Lower lobe of right lung (tissue), 2 donors: Measurements from ENCODE around the gene EIF4B. TPM values are rescaled to one million over a fixed set of nuclear protein-coding genes. Genes with fewer than 3 reads are reported as not detected.

Experiments
- ATAC-seq, 2 donors: fragments of 200-7000 bp; cut with Tn5 transposase; one replicate each; pipeline ENCODE4 v1.9.1; 2020 to 2022; ENCODE audit warnings: mild to moderate bottlenecking in 2 of 2, moderate library complexity in 2 of 2
- DNase-seq: peaks from one replicate; pipeline ENCODE4 v3.0.0-alpha.2; 2020
- H3K27ac ChIP-seq: fragments of 200-600 bp; one replicate; pipeline ENCODE4 v1.8.0; 2022
- H3K27me3 ChIP-seq: fragments of 200-600 bp; one replicate; pipeline ENCODE4 v1.8.0; 2022; ENCODE audit warnings: low read depth
- H3K36me3 ChIP-seq: fragments of 200-600 bp; one replicate; pipeline ENCODE4 v1.8.0; 2022; ENCODE audit warnings: mild to moderate bottlenecking
- H3K4me1 ChIP-seq: fragments of 200-600 bp; one replicate; pipeline ENCODE4 v1.8.0; 2022
- H3K4me3 ChIP-seq: fragments of 200-600 bp; one replicate; pipeline ENCODE4 v1.8.0; 2022; ENCODE audit warnings: mild to moderate bottlenecking
- H3K9me3 ChIP-seq: fragments of 200-600 bp; one replicate; pipeline ENCODE4 v1.8.0; 2022
- CTCF ChIP-seq: fragments of 200-600 bp; IDR thresholded peaks from one replicate; pipeline ENCODE4 v1.8.0; 2022; ENCODE audit warnings: antibody characterized with exemption, mild to moderate bottlenecking
- intact Hi-C: fragments of 100-400 bp; cut with DNase I; formaldehyde crosslinking; loops from one replicate; pipeline ENCODE4 v1.11.0; 2022
- microRNA-seq: library from miRNA; unstranded; fragments of <30 nt; microRNA quantifications from one replicate; pipeline ENCODE4 v1.2.0, GENCODE V29; 2020; ENCODE audit warnings: borderline number of aligned reads
- total RNA-seq: library from RNA; stranded (reverse); fragmentation: NEBNext Ultra II Directional; extraction: Animal tissue kit (Norgen Biotek cat#: 25700); gene quantifications from one replicate; pipeline ENCODE4 v1.2.1, GENCODE V29; 2021
- donor health status: DM: no; HTN: yes; CAD: no; lungs with severe emphysema.

Gene EIF4B
- total RNA-seq, 1 donor from 2014 or later, result 453 TPM

GRCh38 chr12:53086361-53086760 is 80.1 kb downstream of the EIF4B start:
- DNase-seq, result no peak
- intact Hi-C loops, result no loop called here
- TF ChIP-seq CTCF, result no peak
- H3K27ac ChIP-seq, result no peak overlapping the region
- no peak overlapping the region for H3K4me3 ChIP-seq
- no peaks in the 10 kb centered on the region for H3K27me3 ChIP-seq
- no peaks in the 10 kb centered on the region for H3K36me3 ChIP-seq
- no peaks in the 10 kb centered on the region for H3K4me1 ChIP-seq
- no peaks in the 10 kb centered on the region for H3K9me3 ChIP-seq
- ATAC-seq, result no peak

- no peak overlapping the region for H3K4me3 ChIP-seq
- intact Hi-C loops, result no loop called here
- no peak for TF ChIP-seq CTCF
- ATAC-seq (no peak), DNase-seq (no peak)
- H3K27me3 ChIP-seq, result no peaks in the 10 kb centered on the region
- no peaks in the 10 kb centered on the region for H3K9me3 ChIP-seq
- no peaks in the 10 kb centered on the region for H3K4me1 ChIP-seq
- H3K36me3 ChIP-seq, result no peaks in the 10 kb centered on the region
- no peak overlapping the region for H3K27ac ChIP-seq
Measured at GRCh38 chr12:53090105-53090504, 83.8 kb downstream of the EIF4B start.

- no peak overlapping the region for H3K27ac ChIP-seq
- DNase-seq (no peak), ATAC-seq (no peak)
- no peak overlapping the region for H3K4me3 ChIP-seq
- H3K36me3 ChIP-seq, result no peaks in the 10 kb centered on the region
- H3K27me3 ChIP-seq, result no peaks in the 10 kb centered on the region
- H3K4me1 ChIP-seq, result no peaks in the 10 kb centered on the region
- no peaks in the 10 kb centered on the region for H3K9me3 ChIP-seq
- no peak for TF ChIP-seq CTCF
- intact Hi-C loops, result no loop called here
Measured at GRCh38 chr12:53090554-53090953, 84.3 kb downstream of the EIF4B start.

- TF ChIP-seq CTCF, result no peak
Measured at GRCh38 chr12:53091756-53092155, 85.5 kb downstream of the EIF4B start.

More at GRCh38 chr12:53091756-53092155, 85.5 kb downstream of the EIF4B start:
- ATAC-seq (no peak), DNase-seq (no peak)
- Histone ChIP-seq H3K9me3 (no peaks in the 10 kb centered on the region), H3K4me3 (no peak overlapping the region), H3K4me1 (peaks cover 8% of the 10 kb centered on the region), H3K27me3 (no peaks in the 10 kb centered on the region), H3K36me3 (no peaks in the 10 kb centered on the region), H3K27ac (no peak overlapping the region)
- intact Hi-C loops, result no loop called here

Small RNA genes lying within 50 kb of the gene (microRNA-seq; reads per million reads assigned to microRNA genes)
- gene MIR6757, result not detected

Other genes with a start within 250 kb of the EIF4B start
- not detected for gene KRT76, start 229.1 kb upstream of the EIF4B start, total RNA-seq
- gene KRT3, start 210.3 kb upstream of the EIF4B start, total RNA-seq, result not detected
- 6.4 TPM for gene KRT4, start 192.3 kb upstream of the EIF4B start, total RNA-seq
- gene KRT79, start 172.1 kb upstream of the EIF4B start, total RNA-seq, result 3.9 TPM
- gene KRT78, start 157.5 kb upstream of the EIF4B start, total RNA-seq, result not detected
- 139 TPM for gene KRT8, start 101.4 kb upstream of the EIF4B start, total RNA-seq
- gene KRT18, start 57.3 kb upstream of the EIF4B start, total RNA-seq, result 140 TPM
- 186 TPM for gene TNS2, start 43.6 kb downstream of the EIF4B start, total RNA-seq
- gene SPRYD3, start 72.9 kb downstream of the EIF4B start, total RNA-seq, result 47.9 TPM
- gene IGFBP6, start 91.2 kb downstream of the EIF4B start, total RNA-seq, result 58.5 TPM
- not detected for gene SOAT2, start 97.0 kb downstream of the EIF4B start, total RNA-seq
- 49.5 TPM for gene ZNF740, start 174.3 kb downstream of the EIF4B start, total RNA-seq
- gene CSAD, start 174.5 kb downstream of the EIF4B start, total RNA-seq, result 39.2 TPM
- 9.7 TPM for gene ITGB7, start 200.8 kb downstream of the EIF4B start, total RNA-seq
- gene RARG, start 225.8 kb downstream of the EIF4B start, total RNA-seq, result 30.1 TPM